PC-9 (cell line): ENCODE measurements around the gene LCE1E. TPM values are rescaled to one million over a fixed set of nuclear protein-coding genes. Genes with fewer than 3 reads are reported as not detected.

Experiments used
- BruUV-seq: library from RNA; stranded (reverse); fragments of 400-500 nt; replicated peaks from 2 replicates; lab custom pipeline; 2021; lab: Mats Ljungman, UMichigan
- CTCF ChIA-PET: fragments of 300-600 bp; sonication (Branson Sonifier 250); formaldehyde crosslinking; loops from one replicate; lab custom pipeline; 2022; ENCODE audit warnings: antibody characterized with exemption; lab: Charles Lee
- POLR2A ChIA-PET: fragments of 300-600 bp; sonication (Branson Sonifier 250); formaldehyde crosslinking; loops from one replicate; lab custom pipeline; 2022; ENCODE audit warnings: antibody characterized with exemption; ENCODE audit not compliant: unreplicated experiment; lab: Charles Lee
- DNase-seq, 2 experiments: peaks; one replicate each; pipeline versions ENCODE4 v3.0.0 to v3.0.0-alpha.2; 2015 to 2022; ENCODE audit warnings: mixed read lengths in 1 of 2
- H2AFZ ChIP-seq: fragments of 200-600 bp; sonication (generic); 2 replicates; pipeline ENCODE4 v1.8.1; 2017; ENCODE audit warnings: antibody characterized with exemption
- H3F3A ChIP-seq: fragments of 200-600 bp; sonication (generic); 2 replicates; pipeline ENCODE4 v1.8.1; 2017; ENCODE audit warnings: antibody characterized with exemption, mild to moderate bottlenecking, low read depth; ENCODE audit not compliant: insufficient read depth
- H3K27ac ChIP-seq: fragments of 200-600 bp; sonication (generic); 2 replicates; pipeline ENCODE4 v1.6.1; 2016; ENCODE audit warnings: mixed run types
- H3K27me3 ChIP-seq: fragments of 200-600 bp; sonication (generic); 2 replicates; pipeline ENCODE4 v1.6.1; 2016; ENCODE audit warnings: low read depth, mixed run types; ENCODE audit not compliant: insufficient read depth
- H3K36me3 ChIP-seq: fragments of 200-600 bp; sonication (generic); 2 replicates; pipeline ENCODE4 v1.6.1; 2016; ENCODE audit warnings: low read depth, mixed run types
- H3K4me1 ChIP-seq: fragments of 200-600 bp; sonication (generic); replicated peaks from 2 replicates; pipeline ENCODE4 v1.6.1; 2016; ENCODE audit warnings: mixed run types; ENCODE audit not compliant: insufficient read depth
- H3K4me2 ChIP-seq: fragments of 200-600 bp; sonication (generic); 2 replicates; pipeline ENCODE4 v1.6.1; 2017; ENCODE audit warnings: mixed run types
- H3K4me3 ChIP-seq: fragments of 200-600 bp; sonication (generic); 2 replicates; pipeline ENCODE4 v1.6.1; 2016; ENCODE audit warnings: mixed run types
- H3K79me2 ChIP-seq: fragments of 200-600 bp; sonication (generic); 2 replicates; pipeline ENCODE4 v1.6.1; 2017; ENCODE audit warnings: low read depth, mixed run types
- H3K9me2 ChIP-seq: fragments of 200-600 bp; sonication (generic); 2 replicates; pipeline ENCODE4 v1.8.1; 2017; ENCODE audit warnings: mild to moderate bottlenecking; ENCODE audit not compliant: insufficient read depth
- H3K9me3 ChIP-seq: fragments of 200-600 bp; sonication (generic); 2 replicates; pipeline ENCODE4 v1.8.1; 2016; ENCODE audit warnings: low read depth; ENCODE audit not compliant: insufficient read depth
- H4K20me1 ChIP-seq: fragments of 200-600 bp; sonication (generic); 2 replicates; pipeline ENCODE4 v1.8.1; 2017; ENCODE audit not compliant: insufficient read depth
- CTCF ChIP-seq: fragments of 200-600 bp; sonication (generic); conservative IDR thresholded peaks from 2 replicates; pipeline ENCODE4 v1.6.1; 2017; ENCODE audit warnings: mixed run types, antibody characterized with exemption, mild to moderate bottlenecking, moderate library complexity
- EZH2 ChIP-seq: fragments of 200-600 bp; sonication (generic); IDR thresholded peaks from 2 replicates; pipeline ENCODE4 v1.8.0; 2017; ENCODE audit warnings: antibody characterized with exemption, low read depth
- intact Hi-C: fragments of 100-400 bp; cut with micrococcal nuclease; formaldehyde crosslinking; loops from one replicate; pipeline ENCODE4 v1.10.0; 2022; ENCODE audit not compliant: unreplicated experiment
- total RNA-seq: library from RNA; stranded (reverse); gene quantifications from 2 replicates; pipeline ENCODE4 v1.2.3, GENCODE V29; 2021

The LCE1E gene
- total RNA-seq, 1 experiment from 2014 or later = not detected

DNA sequence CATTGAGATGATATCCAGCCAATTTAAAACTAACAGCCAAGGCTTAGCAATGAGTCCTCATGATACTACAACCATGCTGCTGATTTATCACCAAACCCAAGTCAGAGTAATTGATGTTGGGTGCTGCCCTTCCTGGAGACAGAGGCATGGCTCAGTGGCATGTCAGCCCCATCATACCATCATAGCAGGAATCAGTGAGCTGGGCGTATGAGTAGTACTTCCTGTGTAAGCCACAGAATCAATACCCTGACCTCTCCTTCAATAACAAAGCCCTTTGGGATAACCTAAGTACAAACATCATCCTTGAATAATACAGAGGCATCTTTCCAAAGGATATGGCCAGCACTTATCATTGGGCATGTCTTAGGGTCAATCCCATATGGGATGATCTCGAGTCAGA, 3.0 kb upstream of the LCE1E start:
- POLR2A ChIA-PET = no interaction called here

GRCh38 chr1:152795686-152796085, 9.6 kb downstream of the LCE1E start:
- peaks cover 40% of the 10 kb centered on the region for H3K27me3 ChIP-seq
- no peaks in the 10 kb centered on the region for H4K20me1 ChIP-seq
- intact Hi-C loops = no loop called here
- ChIA-PET CTCF (no interaction called here), POLR2A (no interaction called here)
- no peak for TF ChIP-seq EZH2
- no peak for TF ChIP-seq CTCF
- H3K79me2 ChIP-seq = no peaks in the 10 kb centered on the region
- no peak overlapping the region for H3K4me2 ChIP-seq
- BruUV-seq = no TSS peak
- H3K27ac ChIP-seq = no peak overlapping the region
- no peaks in the 10 kb centered on the region for H3K9me3 ChIP-seq
- H2AFZ ChIP-seq = no peak overlapping the region
- H3F3A ChIP-seq = no peaks in the 10 kb centered on the region
- no peaks in the 10 kb centered on the region for H3K9me2 ChIP-seq
- no peaks in the 10 kb centered on the region for H3K4me1 ChIP-seq
- no peak for DNase-seq
- H3K36me3 ChIP-seq = no peaks in the 10 kb centered on the region
- no peak overlapping the region for H3K4me3 ChIP-seq

More for the DNA sequence above, 3.0 kb upstream of the LCE1E start:
- Histone ChIP-seq H4K20me1 (no peaks in the 10 kb centered on the region), H3K4me2 (no peak overlapping the region), H3F3A (no peaks in the 10 kb centered on the region), H3K9me3 (no peaks in the 10 kb centered on the region), H3K36me3 (no peaks in the 10 kb centered on the region), H3K9me2 (no peaks in the 10 kb centered on the region), H2AFZ (no peak overlapping the region), H3K27me3 (peaks cover 24% of the 10 kb centered on the region; the same call in 1 of the 2 replicates), H3K27ac (no peak overlapping the region), H3K4me3 (no peak overlapping the region), H3K4me1 (no peaks in the 10 kb centered on the region), H3K79me2 (no peaks in the 10 kb centered on the region)
- CTCF ChIA-PET = no interaction called here
- DNase-seq = no peak
- intact Hi-C loops = no loop called here
- TF ChIP-seq EZH2 = no peak
- TF ChIP-seq CTCF = no peak
- BruUV-seq = no TSS peak

DNA sequence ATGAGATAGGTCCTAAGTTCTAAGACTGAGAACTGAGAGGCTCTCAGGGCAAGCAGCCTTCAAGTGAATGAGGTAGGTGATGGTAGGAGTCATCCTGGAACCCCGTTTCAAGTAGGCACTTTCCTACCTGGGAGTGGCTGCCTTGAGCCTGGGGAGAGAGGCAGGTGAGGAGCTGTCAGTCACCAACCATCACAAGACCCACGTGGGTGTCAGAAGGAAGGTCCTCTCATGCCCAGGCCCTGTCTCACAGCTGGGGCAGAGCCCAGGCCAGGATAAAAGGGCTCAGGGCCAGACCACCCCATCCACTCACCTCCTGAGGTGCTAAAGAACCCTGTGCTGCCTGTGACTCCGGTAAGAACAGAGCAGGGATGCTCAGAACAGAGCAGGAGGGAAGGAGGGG, 10.4 kb downstream of the LCE1E start, which contains the start of gene LCE1D:
TSS of gene LCE1D (plus strand) at position 301 of the 400 bp plus-strand sequence. CDS start 1,074 bp downstream, outside the sequence.
- no peak for TF ChIP-seq CTCF
- TF ChIP-seq EZH2 = no peak
- H3K27me3 ChIP-seq = peaks cover 40% of the 10 kb centered on the region
- no peak within 1 kb of the TSS for H3K4me2 ChIP-seq
- POLR2A ChIA-PET = no interaction called here
- no peaks in the 10 kb centered on the region for H3K79me2 ChIP-seq
- no peak within 1 kb of the TSS for H3K27ac ChIP-seq
- intact Hi-C loops = no loop called here
- no peaks in the 10 kb centered on the region for H3K36me3 ChIP-seq
- no TSS peak for BruUV-seq
- no peaks in the 10 kb centered on the region for H3K9me2 ChIP-seq
- H3F3A ChIP-seq = no peaks in the 10 kb centered on the region
- CTCF ChIA-PET = no interaction called here
- no peaks in the 10 kb centered on the region for H3K9me3 ChIP-seq
- H4K20me1 ChIP-seq = no peaks in the 10 kb centered on the region
- H2AFZ ChIP-seq = no peak within 1 kb of the TSS
- H3K4me3 ChIP-seq = no peak within 1 kb of the TSS
- H3K4me1 ChIP-seq = no peaks in the 10 kb centered on the region
- DNase-seq = no peak
